GM19099 (cell line): ENCODE data around the gene MLLT10.

Experiments
- POLR2A ChIP-seq: IDR thresholded peaks from 3 replicates; pipeline ENCODE4 v1.6.1; 2011; ENCODE audit warnings: low read depth; ENCODE audit not compliant: insufficient read length; ENCODE audit errors: extremely low read depth

The MLLT10 gene

GRCh38 chr10:21518641-21519396 lies 15.2 kb upstream of the MLLT10 start:
- TF ChIP-seq POLR2A, result no peak

- no peak for TF ChIP-seq POLR2A
Measured at GRCh38 chr10:21519397-21519933, 14.6 kb upstream of the MLLT10 start.

GRCh38 chr10:21519941-21520436 lies 14.0 kb upstream of the MLLT10 start:
- TF ChIP-seq POLR2A, result no peak

DNA sequence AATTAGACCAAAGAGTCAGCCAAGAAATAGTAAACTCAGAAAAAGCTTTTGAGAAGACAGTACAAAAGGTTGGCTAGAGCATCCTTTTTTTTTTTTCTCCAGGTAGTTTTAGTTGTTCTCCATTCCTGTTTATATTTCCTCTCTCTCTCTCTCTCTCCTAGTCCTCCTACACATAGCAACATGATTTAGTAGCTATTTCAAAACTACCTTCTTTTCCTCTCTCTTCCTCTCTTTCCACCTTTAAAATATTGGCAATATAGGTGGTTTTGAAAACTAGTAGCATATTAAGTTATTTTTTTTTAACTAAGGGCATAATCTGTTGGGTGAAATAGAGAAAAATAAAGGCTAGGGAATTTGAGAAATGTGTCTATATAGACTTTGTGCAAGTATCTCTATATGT lies 13.5 kb upstream of the MLLT10 start:
- no peak for TF ChIP-seq POLR2A

DNA sequence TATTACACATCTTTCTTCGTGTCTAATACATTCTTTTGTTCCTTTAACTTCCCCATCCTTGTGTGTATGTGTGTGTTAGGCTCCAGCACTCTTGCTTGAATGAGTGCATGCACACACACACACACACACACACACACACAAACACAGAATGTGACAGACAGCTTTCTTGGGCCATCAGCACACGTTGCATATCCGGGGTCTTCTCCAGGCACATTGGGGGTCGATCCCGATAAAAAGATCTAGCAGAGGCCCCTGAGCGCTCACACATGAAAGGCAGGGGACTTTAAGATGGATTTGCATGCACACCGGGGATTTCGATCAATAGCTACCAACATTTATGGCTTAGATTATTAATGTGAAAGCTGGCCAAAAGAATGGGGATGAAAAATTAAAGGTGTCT lies 13.1 kb upstream of the MLLT10 start:
- no peak for TF ChIP-seq POLR2A

GRCh38 chr10:21521751-21522533 lies 12.1 kb upstream of the MLLT10 start:
- no peak for TF ChIP-seq POLR2A

DNA sequence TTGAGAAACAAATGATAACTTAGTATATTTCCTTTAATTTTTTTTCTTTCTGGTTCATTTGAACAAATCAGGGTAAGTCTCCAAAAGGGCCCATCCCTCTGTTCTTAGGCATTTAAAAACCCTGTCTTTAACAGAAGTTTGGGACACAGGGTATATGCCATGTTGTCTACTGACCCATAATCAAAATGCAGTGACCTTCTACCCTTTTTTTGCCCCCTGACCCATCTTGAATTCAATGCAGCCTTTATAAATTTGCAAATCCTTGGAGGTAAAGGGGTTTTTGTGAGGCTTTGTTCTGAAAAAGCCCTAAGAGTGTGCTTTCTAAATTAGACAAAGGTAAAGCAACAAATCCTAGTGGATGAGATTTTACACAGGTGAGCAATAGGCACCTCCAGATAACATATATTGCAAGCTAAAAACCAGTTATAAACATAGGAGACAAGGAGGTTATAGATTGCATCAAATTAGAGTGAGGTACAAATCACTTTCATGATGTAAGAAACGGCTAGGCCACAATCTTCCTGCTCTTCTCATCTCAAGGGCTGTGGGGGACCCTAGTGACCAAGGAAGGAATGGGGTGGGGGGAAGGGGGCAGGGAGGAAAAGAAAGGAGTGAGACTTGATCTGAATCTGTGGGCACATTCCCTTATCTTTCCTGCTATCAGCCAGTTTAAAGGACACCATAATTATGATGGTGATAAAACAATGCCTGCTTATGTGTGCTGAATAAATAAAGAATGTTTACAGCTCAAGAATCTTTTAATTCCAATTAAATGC lies 11.2 kb upstream of the MLLT10 start:
- no peak for TF ChIP-seq POLR2A

GRCh38 chr10:21523557-21524008 lies 10.4 kb upstream of the MLLT10 start:
- no peak for TF ChIP-seq POLR2A

DNA sequence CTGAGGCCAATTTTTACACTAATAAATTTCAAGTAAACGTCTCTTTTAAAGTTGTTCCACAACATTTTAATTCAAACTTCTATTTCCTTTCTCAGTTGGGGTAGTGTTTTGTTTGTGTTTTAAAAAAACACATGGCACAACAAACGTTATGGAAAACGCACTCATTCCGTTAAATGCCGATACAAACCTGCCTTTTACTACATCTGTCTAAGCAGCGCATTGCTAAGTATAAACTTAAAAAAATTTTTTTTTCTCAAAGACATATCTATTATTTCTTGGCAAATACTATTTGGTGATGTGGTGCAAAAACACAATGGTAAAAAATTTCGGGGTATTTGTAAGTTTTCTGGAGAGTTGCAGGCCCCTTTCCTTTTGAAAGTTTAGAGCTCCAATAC lies 9.9 kb upstream of the MLLT10 start:
- TF ChIP-seq POLR2A, result no peak

DNA sequence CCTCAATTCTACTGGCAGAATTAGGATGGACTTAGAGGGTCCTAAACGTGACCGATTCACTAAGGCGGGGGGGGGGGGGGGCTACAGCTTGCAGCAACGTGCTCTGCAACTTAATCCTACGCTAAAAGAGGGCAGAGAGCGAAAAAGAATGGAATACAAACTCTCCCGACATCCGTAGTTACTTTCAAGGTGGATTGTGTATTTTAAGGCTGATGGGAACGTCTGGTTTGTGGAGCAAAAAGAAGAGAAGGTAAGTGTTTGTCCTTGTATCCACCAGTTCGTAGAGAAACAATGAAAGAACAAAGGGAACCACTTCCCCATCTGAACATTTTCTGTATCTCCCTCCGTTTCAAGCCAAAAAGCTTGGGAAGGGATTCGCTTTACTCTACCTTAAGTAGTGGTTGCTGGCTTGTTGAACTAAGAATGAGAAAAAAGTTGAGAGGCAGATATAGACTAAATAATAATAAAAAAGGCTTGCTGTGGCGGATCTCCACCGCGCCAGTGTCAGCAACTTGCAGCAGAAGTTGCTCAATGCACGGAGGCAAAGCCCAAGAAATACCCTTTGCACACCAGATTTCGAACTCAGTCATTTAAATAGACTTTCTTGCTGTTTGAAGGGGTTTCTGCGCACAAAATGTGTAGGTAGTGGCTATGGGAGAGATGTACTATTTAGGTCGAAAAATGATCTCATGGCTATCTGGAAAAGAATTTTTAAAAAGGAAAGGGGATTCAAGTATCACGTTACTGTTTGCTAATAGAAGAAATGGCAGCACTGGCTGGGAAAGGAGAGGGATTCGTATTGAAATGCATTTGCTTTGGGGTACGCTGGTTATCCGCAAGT lies 9.3 kb upstream of the MLLT10 start:
- no peak for TF ChIP-seq POLR2A

DNA sequence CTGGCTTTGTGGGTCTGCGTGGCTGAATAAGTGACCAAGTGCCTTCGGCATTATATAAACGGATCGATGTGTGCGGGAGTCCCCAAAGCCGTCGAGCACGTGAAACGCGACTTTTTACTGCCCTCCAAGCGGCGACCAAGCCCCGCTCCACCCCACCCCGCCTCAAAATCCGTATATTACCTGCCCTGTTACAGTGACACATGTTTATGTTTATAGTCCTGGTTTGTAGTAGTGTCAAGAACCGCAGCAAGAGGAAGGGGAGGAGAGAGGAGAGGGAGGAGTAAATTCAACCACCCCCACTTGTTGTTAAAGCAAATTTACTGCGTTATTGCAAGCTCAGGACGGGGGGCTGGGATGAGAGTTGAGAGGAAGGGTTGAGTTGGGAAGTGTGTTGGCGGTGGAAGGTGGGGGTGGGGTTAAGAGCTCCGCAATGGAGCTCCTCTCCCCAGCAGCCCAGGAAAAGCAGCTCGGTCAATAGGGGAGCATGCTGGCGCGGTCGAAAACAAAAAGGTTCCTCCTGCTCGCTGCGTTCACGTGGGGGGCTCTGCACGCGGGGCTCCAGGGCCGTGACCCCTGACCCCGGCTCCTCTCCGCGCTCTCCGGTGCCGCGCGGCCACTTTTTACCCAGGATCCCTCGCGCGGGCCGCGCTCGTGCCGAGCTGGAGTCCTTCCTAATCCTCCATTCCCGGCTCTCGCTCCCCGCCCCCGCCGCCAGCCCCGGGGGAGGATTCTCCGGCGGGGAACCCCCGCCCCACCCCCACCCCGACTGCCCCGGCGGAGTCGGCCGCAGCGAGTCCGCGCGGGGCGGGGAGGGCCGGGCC lies 8.5 kb upstream of the MLLT10 start, which contains the start of gene SKIDA1:
Gene SKIDA1 (minus strand): TSS at position 316 of the 821 bp plus-strand sequence. CDS start 7,860 bp downstream, outside the sequence.
- TF ChIP-seq POLR2A, result peak; percentile 62

DNA sequence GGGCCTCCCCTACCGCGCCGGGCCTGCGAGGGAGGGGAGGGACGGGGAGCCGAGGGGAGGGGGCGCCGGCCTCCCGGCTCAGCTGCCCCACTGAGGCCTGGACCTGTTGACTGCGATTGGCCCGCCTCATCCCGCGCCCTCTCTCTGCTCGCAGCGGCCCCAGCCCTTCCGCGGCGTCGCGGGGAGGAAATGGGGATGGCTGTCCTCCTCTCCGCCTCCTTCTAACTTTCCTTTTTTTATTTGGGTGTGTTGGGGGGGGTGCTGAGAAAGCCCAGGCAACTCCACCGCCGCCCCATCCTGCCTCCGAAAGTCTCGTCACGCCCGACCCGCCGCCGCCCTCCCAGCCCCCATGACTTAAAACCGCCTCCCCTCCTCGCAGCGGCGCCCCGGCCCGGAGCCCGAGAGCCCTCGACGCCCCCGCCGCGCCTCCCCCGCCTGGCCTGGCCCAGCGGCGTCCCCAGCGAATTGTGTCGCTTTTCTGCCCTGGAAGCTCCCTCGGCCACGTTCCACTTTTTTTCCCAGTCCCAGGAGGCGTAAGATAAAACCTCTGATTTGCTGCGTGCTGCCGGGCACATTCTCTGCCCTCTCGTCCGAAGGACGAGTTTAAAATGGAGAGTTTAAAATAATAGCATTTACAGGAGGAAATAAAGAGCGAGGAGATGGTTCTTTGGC lies 7.7 kb upstream of the MLLT10 start:
- TF ChIP-seq POLR2A, result peak; percentile 54
